MM.1S (cell line): ENCODE results near the gene CPB1.
A peak's percentile ranks its signal among the peaks of the same experiment; 100 is the strongest.

Experiments used
- DNase-seq: peaks from one replicate; pipeline ENCODE4 v3.0.0-alpha.2; 2015
- H2AFZ ChIP-seq: fragments of 300-600 bp; sonication (generic); 2 replicates; pipeline ENCODE4 v1.6.0; 2016; ENCODE audit warnings: antibody characterized with exemption, low read length
- H3F3A ChIP-seq: fragments of 300-600 bp; sonication (generic); 2 replicates; pipeline ENCODE4 v1.6.1; 2016; ENCODE audit warnings: mild to moderate bottlenecking, antibody characterized with exemption, low read length, moderate library complexity, mixed read lengths; ENCODE audit not compliant: insufficient read depth
- H3K27ac ChIP-seq: fragments of 300-600 bp; sonication (generic); 2 replicates; pipeline ENCODE4 v1.5.1; 2016; ENCODE audit warnings: mild to moderate bottlenecking, low read length
- H3K27me3 ChIP-seq: fragments of 300-600 bp; sonication (generic); replicated peaks from 2 replicates; pipeline ENCODE4 v1.6.0; 2016; ENCODE audit warnings: low read length; ENCODE audit not compliant: insufficient read depth
- H3K36me3 ChIP-seq: fragments of 300-600 bp; sonication (generic); replicated peaks from 2 replicates; pipeline ENCODE4 v1.6.1; 2016; ENCODE audit warnings: mild to moderate bottlenecking, low read length, mixed read lengths; ENCODE audit not compliant: insufficient read depth
- H3K4me1 ChIP-seq: fragments of 300-600 bp; sonication (generic); 2 replicates; pipeline ENCODE4 v1.6.1; 2016; ENCODE audit warnings: low read length, mixed read lengths
- H3K4me2 ChIP-seq: fragments of 300-600 bp; sonication (generic); 2 replicates; pipeline ENCODE4 v1.6.0; 2016; ENCODE audit warnings: low read depth, low read length
- H3K4me3 ChIP-seq: fragments of 300-600 bp; sonication (generic); 2 replicates; pipeline ENCODE4 v1.5.1; 2016; ENCODE audit warnings: low read length, mixed read lengths
- H3K79me2 ChIP-seq: fragments of 300-600 bp; sonication (generic); 2 replicates; pipeline ENCODE4 v1.6.1; 2016; ENCODE audit warnings: mixed run types, low read length, mixed read lengths
- H3K9ac ChIP-seq: fragments of 300-600 bp; sonication (generic); 2 replicates; pipeline ENCODE4 v1.6.1; 2016; ENCODE audit warnings: low read length, mixed read lengths
- H3K9me2 ChIP-seq: fragments of 300-600 bp; sonication (generic); replicated peaks from 2 replicates; pipeline ENCODE4 v1.6.1; 2016; ENCODE audit warnings: mild to moderate bottlenecking, low read length, mixed read lengths; ENCODE audit not compliant: insufficient read depth
- H3K9me3 ChIP-seq: fragments of 300-600 bp; sonication (generic); replicated peaks from 2 replicates; pipeline ENCODE4 v1.6.1; 2016; ENCODE audit warnings: mild to moderate bottlenecking, low read length, mixed read lengths; ENCODE audit not compliant: insufficient read depth
- H4K20me1 ChIP-seq: fragments of 300-600 bp; sonication (generic); 2 replicates; pipeline ENCODE4 v1.6.1; 2016; ENCODE audit warnings: mild to moderate bottlenecking, low read length, moderate library complexity, mixed read lengths; ENCODE audit not compliant: insufficient read depth
- CTCF ChIP-seq: fragments of 300-600 bp; sonication (generic); IDR thresholded peaks from 2 replicates; pipeline ENCODE4 v1.5.1; 2016; ENCODE audit warnings: antibody characterized with exemption, low read length, mixed read lengths
- EZH2 ChIP-seq: fragments of 300-600 bp; sonication (generic); optimal IDR thresholded peaks from 2 replicates; pipeline ENCODE3; 2017; ENCODE audit warnings: low read depth, mild to moderate bottlenecking, antibody characterized with exemption, low read length, mixed read lengths
- EZH2phosphoT487 ChIP-seq: fragments of 300-600 bp; sonication (generic); IDR thresholded peaks from 2 replicates; pipeline ENCODE4 v1.6.1; 2018; ENCODE audit warnings: antibody characterized with exemption, low read length

Gene CPB1

GRCh38 chr3:148839805-148840204 lies 12.2 kb downstream of the CPB1 start:
- peak overlapping the region; percentile 56 for H3K4me2 ChIP-seq
- H3K4me1 ChIP-seq, result peaks cover 36% of the 10 kb centered on the region
- peak; percentile 79 for DNase-seq
- no peaks in the 10 kb centered on the region for H3K79me2 ChIP-seq
- H3K4me3 ChIP-seq, result peak overlapping the region; percentile 33
- no peak for TF ChIP-seq CTCF
- TF ChIP-seq EZH2phosphoT487, result no peak
- TF ChIP-seq EZH2, result no peak
- H3K27me3 ChIP-seq, result no peaks in the 10 kb centered on the region
- peak overlapping the region; percentile 35; the same call in 1 of the 2 replicates for H3K9ac ChIP-seq
- H3K36me3 ChIP-seq, result no peaks in the 10 kb centered on the region
- no peaks in the 10 kb centered on the region for H4K20me1 ChIP-seq
- peak overlapping the region; percentile 69 for H2AFZ ChIP-seq
- H3K27ac ChIP-seq, result peak overlapping the region; percentile 89
- no peaks in the 10 kb centered on the region for H3K9me3 ChIP-seq
- H3F3A ChIP-seq, result peaks cover 10% of the 10 kb centered on the region
- H3K9me2 ChIP-seq, result no peaks in the 10 kb centered on the region

- Histone ChIP-seq H3K4me3 (peak overlapping the region; percentile 33), H3K9me2 (no peaks in the 10 kb centered on the region), H3K27ac (peak overlapping the region; percentile 89), H3K9ac (peak overlapping the region; percentile 35; the same call in 1 of the 2 replicates), H3F3A (peaks cover 10% of the 10 kb centered on the region), H3K36me3 (no peaks in the 10 kb centered on the region), H2AFZ (peak overlapping the region; percentile 69), H3K27me3 (no peaks in the 10 kb centered on the region), H3K79me2 (no peaks in the 10 kb centered on the region), H3K4me2 (peak overlapping the region; percentile 56), H3K9me3 (no peaks in the 10 kb centered on the region), H3K4me1 (peaks cover 36% of the 10 kb centered on the region), H4K20me1 (no peaks in the 10 kb centered on the region)
- TF ChIP-seq EZH2phosphoT487 (no peak), EZH2 (no peak), CTCF (no peak)
- DNase-seq, result peak; percentile 7
Measured at GRCh38 chr3:148840451-148840850, 12.8 kb downstream of the CPB1 start.

GRCh38 chr3:148845756-148846395 lies 18.3 kb downstream of the CPB1 start:
- Histone ChIP-seq H3K4me1 (peaks cover 17% of the 10 kb centered on the region), H3K9me2 (no peaks in the 10 kb centered on the region), H2AFZ (no peak overlapping the region), H3K27me3 (no peaks in the 10 kb centered on the region), H3K36me3 (no peaks in the 10 kb centered on the region), H3K4me3 (no peak overlapping the region), H3K9ac (no peak overlapping the region), H3F3A (no peaks in the 10 kb centered on the region; the same call in 1 of the 2 replicates), H4K20me1 (no peaks in the 10 kb centered on the region), H3K79me2 (no peaks in the 10 kb centered on the region), H3K4me2 (no peak overlapping the region), H3K9me3 (no peaks in the 10 kb centered on the region), H3K27ac (no peak overlapping the region)
- TF ChIP-seq EZH2 (no peak), EZH2phosphoT487 (no peak), CTCF (no peak)
- no peak for DNase-seq
